Endothelial cell of umbilical vein (primary cell): ENCODE data around the gene SV2C.

Source experiments
- CTCF ChIP-seq, 2 donors: IDR thresholded peaks; 1 replicate in 1 of 2; 2 replicates in 1 of 2; pipeline ENCODE4 v1.5.1; 2011; ENCODE audit warnings: low read length in 2 of 2, mild to moderate bottlenecking in 2 of 2, moderate library complexity in 2 of 2, control low read depth in 1 of 2, inconsistent platforms in 1 of 2, low read depth in 1 of 2; ENCODE audit not compliant: insufficient read depth in 1 of 2; ENCODE audit errors: extremely low read depth in 1 of 2
- POLR2A ChIP-seq: IDR thresholded peaks from 2 replicates; pipeline ENCODE4 v1.6.1; 2012; ENCODE audit warnings: low read depth, mild to moderate bottlenecking, control low read depth, low read length
- POLR2AphosphoS5 ChIP-seq: IDR thresholded peaks from 2 replicates; pipeline ENCODE4 v1.6.1; 2012; ENCODE audit warnings: low read depth, mild to moderate bottlenecking, control low read depth, low read length, moderate library complexity; ENCODE audit not compliant: insufficient read depth

GRCh38 chr5:76221311-76221710 lies 138.1 kb downstream of the SV2C start:
- TF ChIP-seq CTCF (IDR thresholded peaks at IDR 0.05; ENCODE audit: extremely low read depth in 1 of 2, insufficient read depth in 1 of 2, low read depth in 1 of 2, low read length in 2 of 2) (no peak), POLR2AphosphoS5 (no peak), POLR2A (no peak)
